CD1c-positive myeloid dendritic cell (primary cell): ENCODE measurements around the gene OLR1.

ENCODE experiments used
- DNase-seq: peaks from one replicate; pipeline ENCODE4 v3.0.0-alpha.2; 2016; ENCODE audit errors: extremely low spot score

The OLR1 gene

GRCh38 chr12:10190558-10191388 is 18.8 kb upstream of the OLR1 start:
- DNase-seq: peak; percentile 82

GRCh38 chr12:10189653-10190052 is 17.7 kb upstream of the OLR1 start:
- DNase-seq: no peak

GRCh38 chr12:10186958-10187357 is 15.0 kb upstream of the OLR1 start:
- peak; percentile 53 for DNase-seq

- peak; percentile 96 for DNase-seq
Measured at GRCh38 chr12:10186299-10186698, 14.4 kb upstream of the OLR1 start.

- DNase-seq: peak; percentile 94
Measured at GRCh38 chr12:10184261-10184843, 12.4 kb upstream of the OLR1 start.

GRCh38 chr12:10182354-10183049 is 10.6 kb upstream of the OLR1 start:
- peak; percentile 89 for DNase-seq

GRCh38 chr12:10179776-10180181 is 7.8 kb upstream of the OLR1 start:
- DNase-seq: no peak

GRCh38 chr12:10178821-10179220 is 6.9 kb upstream of the OLR1 start, which contains the start of gene TMEM52B:
Gene TMEM52B, plus strand, starts transcription at chr12:10179032. Its CDS starts 543 bp downstream, at chr12:10179575.
- DNase-seq: no peak

- DNase-seq: no peak
Measured at GRCh38 chr12:10175846-10176636, 4.1 kb upstream of the OLR1 start.

- no peak for DNase-seq
Measured at GRCh38 chr12:10174986-10175614, 3.2 kb upstream of the OLR1 start.

- DNase-seq: no peak
Measured at GRCh38 chr12:10170216-10170615, 1.7 kb downstream of the OLR1 start.

- DNase-seq: no peak
Measured at GRCh38 chr12:10169104-10169503, 2.8 kb downstream of the OLR1 start.

GRCh38 chr12:10167599-10167998 is 4.3 kb downstream of the OLR1 start:
- peak; percentile 96 for DNase-seq

GRCh38 chr12:10165421-10165820 is 6.5 kb downstream of the OLR1 start:
- no peak for DNase-seq

GRCh38 chr12:10163084-10163483 is 8.8 kb downstream of the OLR1 start:
- peak; percentile 64 for DNase-seq

GRCh38 chr12:10160617-10161385 is 11.1 kb downstream of the OLR1 start:
- peak; percentile 89 for DNase-seq

GRCh38 chr12:10159280-10159679 is 12.7 kb downstream of the OLR1 start:
- DNase-seq: peak; percentile 53

GRCh38 chr12:10158406-10158805 is 13.5 kb downstream of the OLR1 start:
- DNase-seq: no peak

- DNase-seq: peak; percentile 59
Measured at GRCh38 chr12:10155966-10156365, 16.0 kb downstream of the OLR1 start.

GRCh38 chr12:10154145-10154496 is 17.8 kb downstream of the OLR1 start:
- DNase-seq: no peak
